ENCODE results near the gene PTPRM.

PTPRM gene

DNA sequence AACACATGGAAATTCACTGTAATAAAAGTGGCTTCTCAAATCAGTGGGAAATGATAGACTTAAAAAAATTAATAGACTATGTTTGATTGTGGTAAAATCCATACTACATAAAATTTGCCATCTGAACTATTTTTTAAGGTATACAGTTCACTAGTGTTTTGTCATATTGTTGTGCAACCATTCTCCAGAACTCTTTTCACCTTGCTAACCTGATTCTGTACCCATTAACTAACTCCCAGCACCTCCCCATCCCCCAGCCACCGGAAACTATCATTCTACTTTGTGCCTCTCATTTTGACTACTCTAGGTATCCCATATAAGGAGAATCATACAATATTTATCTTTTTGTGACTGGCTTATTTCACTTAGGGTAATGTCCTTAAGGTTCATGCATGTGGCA, 153.3 kb downstream of the PTPRM start:
- no peak overlapping the region for H2AFZ ChIP-seq (ENCODE audit: low read depth, low read length, severe bottlenecking)
- H3K4me2 ChIP-seq (ENCODE audit: low read depth, low read length, poor library complexity, severe bottlenecking): no peak overlapping the region
- TF ChIP-seq EZH2phosphoT487 (conservative IDR thresholded peaks at IDR 0.05; ENCODE audit: low read length): no peak
- TF ChIP-seq, protein P1, sequence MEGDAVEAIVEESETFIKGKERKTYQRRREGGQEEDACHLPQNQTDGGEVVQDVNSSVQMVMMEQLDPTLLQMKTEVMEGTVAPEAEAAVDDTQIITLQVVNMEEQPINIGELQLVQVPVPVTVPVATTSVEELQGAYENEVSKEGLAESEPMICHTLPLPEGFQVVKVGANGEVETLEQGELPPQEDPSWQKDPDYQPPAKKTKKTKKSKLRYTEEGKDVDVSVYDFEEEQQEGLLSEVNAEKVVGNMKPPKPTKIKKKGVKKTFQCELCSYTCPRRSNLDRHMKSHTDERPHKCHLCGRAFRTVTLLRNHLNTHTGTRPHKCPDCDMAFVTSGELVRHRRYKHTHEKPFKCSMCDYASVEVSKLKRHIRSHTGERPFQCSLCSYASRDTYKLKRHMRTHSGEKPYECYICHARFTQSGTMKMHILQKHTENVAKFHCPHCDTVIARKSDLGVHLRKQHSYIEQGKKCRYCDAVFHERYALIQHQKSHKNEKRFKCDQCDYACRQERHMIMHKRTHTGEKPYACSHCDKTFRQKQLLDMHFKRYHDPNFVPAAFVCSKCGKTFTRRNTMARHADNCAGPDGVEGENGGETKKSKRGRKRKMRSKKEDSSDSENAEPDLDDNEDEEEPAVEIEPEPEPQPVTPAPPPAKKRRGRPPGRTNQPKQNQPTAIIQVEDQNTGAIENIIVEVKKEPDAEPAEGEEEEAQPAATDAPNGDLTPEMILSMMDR (IDR thresholded peaks at IDR 0.05; ENCODE audit: insufficient read depth, low read length, poor library complexity, severe bottlenecking): no peak
- H3K27me3 ChIP-seq (ENCODE audit: low read length): no peaks in the 10 kb centered on the region
- H3K9me3 ChIP-seq (ENCODE audit: insufficient read depth, low read length): no peaks in the 10 kb centered on the region; the same call in 1 of the 2 replicates
- H4K20me1 ChIP-seq (ENCODE audit: low read depth, low read length): no peaks in the 10 kb centered on the region
- H3K27ac ChIP-seq (ENCODE audit: low read depth, low read length): no peak overlapping the region
- H3K9me2 ChIP-seq (replicated peaks; ENCODE audit: insufficient read depth, low read length): no peaks in the 10 kb centered on the region
- H3F3A ChIP-seq (ENCODE audit: insufficient read depth): no peaks in the 10 kb centered on the region
- no peak overlapping the region for H3K9ac ChIP-seq (ENCODE audit: low read length)
- no peak overlapping the region for H3K4me3 ChIP-seq (ENCODE audit: insufficient read depth, low read length, poor library complexity, severe bottlenecking)
- no peaks in the 10 kb centered on the region for H3K79me2 ChIP-seq (ENCODE audit: insufficient read depth, low read length)
- H3K36me3 ChIP-seq (ENCODE audit: low read length): no peaks in the 10 kb centered on the region

DNA sequence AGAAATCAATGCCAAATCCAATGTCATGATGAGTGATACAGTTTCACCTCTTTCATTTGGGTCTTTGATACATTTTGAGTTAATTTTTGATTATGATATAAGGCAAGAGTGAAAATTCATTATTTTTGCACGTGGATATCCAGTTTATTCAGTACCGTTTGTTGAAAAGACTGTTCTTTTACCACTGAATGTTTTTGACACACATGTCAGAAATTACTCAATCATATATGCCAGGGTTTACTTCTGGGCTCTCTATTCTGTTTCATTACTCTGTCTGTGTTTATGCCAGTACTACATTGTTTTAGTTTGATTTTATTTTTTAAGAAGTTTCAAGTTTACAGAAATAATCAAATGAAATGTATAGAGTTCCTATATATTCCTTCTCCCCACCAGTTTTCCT, 154.4 kb downstream of the PTPRM start:
- TF ChIP-seq EZH2phosphoT487 (conservative IDR thresholded peaks at IDR 0.05; ENCODE audit: low read length): no peak
- TF ChIP-seq, protein P1 (IDR thresholded peaks at IDR 0.05; ENCODE audit: insufficient read depth, low read length, poor library complexity, severe bottlenecking): no peak
- no peak overlapping the region for H2AFZ ChIP-seq (ENCODE audit: low read depth, low read length, severe bottlenecking)
- H4K20me1 ChIP-seq (ENCODE audit: low read depth, low read length): no peaks in the 10 kb centered on the region
- H3K4me2 ChIP-seq (ENCODE audit: low read depth, low read length, poor library complexity, severe bottlenecking): no peak overlapping the region
- no peak overlapping the region for H3K9ac ChIP-seq (ENCODE audit: low read length)
- H3K36me3 ChIP-seq (ENCODE audit: low read length): no peaks in the 10 kb centered on the region
- no peaks in the 10 kb centered on the region for H3K9me2 ChIP-seq (replicated peaks; ENCODE audit: insufficient read depth, low read length)
- H3F3A ChIP-seq (ENCODE audit: insufficient read depth): no peaks in the 10 kb centered on the region
- no peaks in the 10 kb centered on the region; the same call in 1 of the 2 replicates for H3K9me3 ChIP-seq (ENCODE audit: insufficient read depth, low read length)
- H3K4me3 ChIP-seq (ENCODE audit: insufficient read depth, low read length, poor library complexity, severe bottlenecking): no peak overlapping the region
- no peak overlapping the region for H3K27ac ChIP-seq (ENCODE audit: low read depth, low read length)
- no peaks in the 10 kb centered on the region for H3K79me2 ChIP-seq (ENCODE audit: insufficient read depth, low read length)
- H3K27me3 ChIP-seq (ENCODE audit: low read length): no peaks in the 10 kb centered on the region

DNA sequence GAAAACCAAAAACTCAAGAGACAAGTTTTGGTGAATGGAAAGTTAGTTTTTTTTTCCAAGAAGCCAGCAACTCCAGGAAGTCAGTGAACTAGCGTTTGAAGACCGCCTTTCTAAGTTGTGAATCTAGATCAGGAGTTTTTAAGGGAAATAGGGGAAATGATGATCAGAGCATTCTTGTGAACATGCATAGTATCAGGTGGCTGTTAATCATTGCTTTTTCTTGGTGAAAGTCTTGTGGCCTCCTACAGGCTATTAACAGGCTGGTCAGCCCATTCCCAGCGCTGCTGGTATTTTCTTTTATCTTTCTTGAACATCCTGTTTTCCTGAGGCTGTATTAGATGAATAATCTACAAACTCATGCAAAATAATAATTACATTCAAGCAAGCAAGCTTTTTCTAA, 155.8 kb downstream of the PTPRM start:
- TF ChIP-seq EZH2phosphoT487 (conservative IDR thresholded peaks at IDR 0.05; ENCODE audit: low read length): no peak
- TF ChIP-seq, protein P1 (IDR thresholded peaks at IDR 0.05; ENCODE audit: insufficient read depth, low read length, poor library complexity, severe bottlenecking): no peak
- H3K9me2 ChIP-seq (replicated peaks; ENCODE audit: insufficient read depth, low read length): no peaks in the 10 kb centered on the region
- no peak overlapping the region for H3K9ac ChIP-seq (ENCODE audit: low read length)
- H3K4me3 ChIP-seq (ENCODE audit: insufficient read depth, low read length, poor library complexity, severe bottlenecking): no peak overlapping the region
- H4K20me1 ChIP-seq (ENCODE audit: low read depth, low read length): no peaks in the 10 kb centered on the region
- no peaks in the 10 kb centered on the region for H3F3A ChIP-seq (ENCODE audit: insufficient read depth)
- H3K79me2 ChIP-seq (ENCODE audit: insufficient read depth, low read length): no peaks in the 10 kb centered on the region
- H3K9me3 ChIP-seq (ENCODE audit: insufficient read depth, low read length): no peaks in the 10 kb centered on the region
- H3K27ac ChIP-seq (ENCODE audit: low read depth, low read length): no peak overlapping the region
- H2AFZ ChIP-seq (ENCODE audit: low read depth, low read length, severe bottlenecking): no peak overlapping the region
- no peak overlapping the region for H3K4me2 ChIP-seq (ENCODE audit: low read depth, low read length, poor library complexity, severe bottlenecking)
- H3K27me3 ChIP-seq (ENCODE audit: low read length): no peaks in the 10 kb centered on the region
- no peaks in the 10 kb centered on the region for H3K36me3 ChIP-seq (ENCODE audit: low read length)

Measured in SU-DHL-6 (cell line).